IMR-90 (cell line): ENCODE measurements around the gene PAWR. TPM values are rescaled to one million over a fixed set of nuclear protein-coding genes. Genes with fewer than 3 reads are reported as not detected.
A peak's percentile ranks its signal among the peaks of the same experiment; 100 is the strongest.
"Not testable (repeated sequence)": the region's sequence is repeated elsewhere in the genome, so short reads cannot be mapped to it uniquely, and the experiment has no call there.

Experiments
- ATAC-seq: fragments of 200-7000 bp; cut with Tn5 transposase; 2 replicates; pipeline ENCODE4 v1.9.1; 2020; ENCODE audit warnings: low read depth, mild to moderate bottlenecking, moderate library complexity
- BruUV-seq: library from RNA; stranded (reverse); fragments of 400-500 nt; replicated peaks from 2 replicates; lab custom pipeline; 2021; lab: Mats Ljungman, UMichigan
- CTCF ChIA-PET: fragments of 300-600 bp; formaldehyde crosslinking; extraction: SDS; loops from one replicate; lab custom pipeline; 2021; ENCODE audit warnings: antibody characterized with exemption; lab: Yijun Ruan, JAX
- POLR2A ChIA-PET: fragments of 300-600 bp; sonication (Branson Sonifier 250); formaldehyde crosslinking; loops from one replicate; lab custom pipeline; 2022; ENCODE audit warnings: antibody characterized with exemption; ENCODE audit not compliant: unreplicated experiment; lab: Charles Lee
- DNase-seq: peaks from one replicate; pipeline ENCODE4 v3.0.0; 2013
- H2AFZ ChIP-seq: replicated peaks from 2 replicates; pipeline ENCODE3; 2013; ENCODE audit warnings: low read length, mild to moderate bottlenecking; ENCODE audit not compliant: poor library complexity
- H2AK5ac ChIP-seq: 2 replicates; pipeline ENCODE4 v1.6.1; 2013; ENCODE audit warnings: low read depth, low read length, inconsistent platforms
- H2AK9ac ChIP-seq: replicated peaks from 2 replicates; pipeline ENCODE3; 2013; ENCODE audit warnings: mild to moderate bottlenecking, low read depth, low read length, moderate library complexity; ENCODE audit not compliant: poor library complexity
- H2BK120ac ChIP-seq: 2 replicates; pipeline ENCODE4 v1.6.1; 2013; ENCODE audit warnings: low read depth, low read length, inconsistent platforms
- H2BK15ac ChIP-seq: 3 replicates; pipeline ENCODE4 v1.6.1; 2013; ENCODE audit warnings: low read depth, low read length, inconsistent platforms
- H2BK20ac ChIP-seq: 2 replicates; pipeline ENCODE4 v1.6.1; 2013; ENCODE audit warnings: low read depth, mild to moderate bottlenecking, inconsistent platforms, low read length, moderate library complexity
- H2BK5ac ChIP-seq: 2 replicates; pipeline ENCODE4 v1.6.1; 2013; ENCODE audit warnings: mild to moderate bottlenecking, low read depth, low read length, inconsistent platforms; ENCODE audit not compliant: poor library complexity, severe bottlenecking
- H3K14ac ChIP-seq: replicated peaks from 2 replicates; pipeline ENCODE4 v1.6.1; 2013; ENCODE audit warnings: low read depth, low read length, inconsistent platforms
- H3K18ac ChIP-seq: 2 replicates; pipeline ENCODE4 v1.6.1; 2013; ENCODE audit warnings: low read depth, low read length, control low read depth
- H3K23ac ChIP-seq: 2 replicates; pipeline ENCODE4 v1.6.1; 2013; ENCODE audit warnings: low read depth, low read length, inconsistent platforms
- H3K27ac ChIP-seq: 2 replicates; pipeline ENCODE4 v1.5.1; 2013; ENCODE audit warnings: mild to moderate bottlenecking, control low read depth, low read length; ENCODE audit not compliant: insufficient read depth
- H3K27me3 ChIP-seq: 2 replicates; pipeline ENCODE4 v1.6.1; 2013; ENCODE audit warnings: low read length; ENCODE audit not compliant: control insufficient read depth, insufficient read depth
- H3K36me3 ChIP-seq: 2 replicates; pipeline ENCODE4 v1.6.1; 2013; ENCODE audit warnings: low read length, mixed read lengths; ENCODE audit not compliant: control insufficient read depth, insufficient read depth
- H3K4ac ChIP-seq: 2 replicates; pipeline ENCODE4 v1.6.1; 2013; ENCODE audit warnings: low read depth, low read length, inconsistent platforms
- H3K4me1 ChIP-seq: 2 replicates; pipeline ENCODE4 v1.6.1; 2013; ENCODE audit warnings: low read length, mixed read lengths; ENCODE audit not compliant: control insufficient read depth, insufficient read depth
- H3K4me2 ChIP-seq: 2 replicates; pipeline ENCODE4 v1.6.1; 2013; ENCODE audit warnings: low read depth, mild to moderate bottlenecking, control low read depth, low read length, moderate library complexity
- H3K4me3 ChIP-seq: 2 replicates; pipeline ENCODE4 v1.5.1; 2013; ENCODE audit warnings: low read depth, mild to moderate bottlenecking, control low read depth, low read length, moderate library complexity; ENCODE audit not compliant: insufficient read depth
- H3K56ac ChIP-seq: 2 replicates; pipeline ENCODE4 v1.6.1; 2013; ENCODE audit warnings: low read length, inconsistent platforms; ENCODE audit not compliant: insufficient read depth; ENCODE audit errors: extremely low read depth
- H3K79me1 ChIP-seq, 2 experiments: 2 replicates each; pipeline ENCODE4 v1.6.1; 2013; ENCODE audit warnings: low read length in 2 of 2, inconsistent platforms in 1 of 2, low read depth in 1 of 2
- H3K9ac ChIP-seq: 2 replicates; pipeline ENCODE4 v1.6.1; 2013; ENCODE audit warnings: low read depth, low read length, control low read depth
- H3K9me1 ChIP-seq: 2 replicates; pipeline ENCODE4 v1.6.1; 2013; ENCODE audit warnings: low read length, inconsistent platforms; ENCODE audit not compliant: insufficient read depth
- H3K9me3 ChIP-seq: 2 replicates; pipeline ENCODE4 v1.6.1; 2013; ENCODE audit warnings: low read length; ENCODE audit not compliant: control insufficient read depth, insufficient read depth
- H4K20me1 ChIP-seq: 2 replicates; pipeline ENCODE4 v1.6.1; 2013; ENCODE audit warnings: low read length, inconsistent platforms; ENCODE audit not compliant: insufficient read depth
- H4K5ac ChIP-seq: 2 replicates; pipeline ENCODE4 v1.6.1; 2013; ENCODE audit warnings: mild to moderate bottlenecking, low read depth, low read length, control low read depth
- H4K8ac ChIP-seq, 2 experiments: 2 replicates each; pipeline ENCODE4 v1.6.1; 2013; ENCODE audit warnings: low read depth in 2 of 2, low read length in 2 of 2, control low read depth in 1 of 2, inconsistent platforms in 1 of 2
- H4K91ac ChIP-seq: 2 replicates; pipeline ENCODE4 v1.6.1; 2013; ENCODE audit warnings: low read depth, low read length, inconsistent platforms; ENCODE audit not compliant: insufficient read depth
- whole genome bisulfite sequencing, 2 experiments: methylation state at CpG; one replicate each; pipeline versions ENCODE4 v1.1.5 to v1.1.7; 2013; ENCODE audit warnings: missing lambda C conversion rate in 2 of 2; ENCODE audit not compliant: insufficient read length in 1 of 2; ENCODE audit errors: extremely low coverage in 2 of 2; 5-methylcytosine and 5-hydroxymethylcytosine counted together
- dilution Hi-C: fragments of 300-500 bp; cut with HindIII; formaldehyde crosslinking; loops from one replicate; pipeline ENCODE4 v1.14.3; 2018; ENCODE audit warnings: low sequenced_read_pairs; ENCODE audit not compliant: unreplicated experiment
- in situ Hi-C: fragments of 300-500 bp; cut with MboI; formaldehyde crosslinking; loops from 3 replicates; pipeline ENCODE4 v1.14.3; 2019; ENCODE audit warnings: low sequenced_read_pairs, inconsistent platforms, mixed read lengths
- intact Hi-C: fragments of 100-400 bp; cut with micrococcal nuclease; formaldehyde crosslinking; loops from 2 replicates; pipeline ENCODE4 v1.10.0; 2022
- polyA plus RNA-seq, 3 experiments: library from polyadenylated mRNA; depleted of rRNA; stranded (reverse); fragments of >200 nt; gene quantifications; 2 replicates each; pipeline ENCODE4 v1.2.3, GENCODE V29; 2012; ENCODE audit warnings: low replicate concordance in 1 of 3
- total RNA-seq: library from RNA; depleted of rRNA; stranded (reverse); fragments of >200 nt; gene quantifications from 2 replicates; pipeline ENCODE4 v1.2.3, GENCODE V29; 2012

PAWR gene
- total and polyA plus RNA-seq, 2 of the 4 experiments (the other 2 are of a cell fraction) = 13.2 to 13.6 TPM

- H3K4ac ChIP-seq, H3K14ac ChIP-seq, H3K9ac ChIP-seq, H3K4me1 ChIP-seq, H2AFZ ChIP-seq, H2AK9ac ChIP-seq, H2BK120ac ChIP-seq, H3K56ac ChIP-seq, H4K8ac ChIP-seq, ATAC-seq, H2BK5ac ChIP-seq, H3K4me3 ChIP-seq, BruUV-seq, H3K4me2 ChIP-seq, H4K5ac ChIP-seq, in situ Hi-C loops, H4K91ac ChIP-seq, H3K27me3 ChIP-seq, H4K20me1 ChIP-seq, DNase-seq, H3K79me1 ChIP-seq, POLR2A ChIA-PET, intact Hi-C loops, dilution Hi-C loops, CTCF ChIA-PET, H3K36me3 ChIP-seq, H3K27ac ChIP-seq, H3K9me3 ChIP-seq, H3K18ac ChIP-seq, H3K23ac ChIP-seq, H3K9me1 ChIP-seq, H2BK15ac ChIP-seq, H2BK20ac ChIP-seq: not testable (repeated sequence)
- peak overlapping the region; percentile 24; the same call in 1 of the 2 replicates for H2AK5ac ChIP-seq
- WGBS, 2 experiments = 100% methylated on average over 4 of the region's 29 CpGs; no CpG with 5 or more reads in 1 of the 2 experiments
Observed at GRCh38 chr12:79564727-79565350, 125.9 kb downstream of the PAWR start.
